ENCODE results near the gene ITGAE.

ITGAE gene

DNA sequence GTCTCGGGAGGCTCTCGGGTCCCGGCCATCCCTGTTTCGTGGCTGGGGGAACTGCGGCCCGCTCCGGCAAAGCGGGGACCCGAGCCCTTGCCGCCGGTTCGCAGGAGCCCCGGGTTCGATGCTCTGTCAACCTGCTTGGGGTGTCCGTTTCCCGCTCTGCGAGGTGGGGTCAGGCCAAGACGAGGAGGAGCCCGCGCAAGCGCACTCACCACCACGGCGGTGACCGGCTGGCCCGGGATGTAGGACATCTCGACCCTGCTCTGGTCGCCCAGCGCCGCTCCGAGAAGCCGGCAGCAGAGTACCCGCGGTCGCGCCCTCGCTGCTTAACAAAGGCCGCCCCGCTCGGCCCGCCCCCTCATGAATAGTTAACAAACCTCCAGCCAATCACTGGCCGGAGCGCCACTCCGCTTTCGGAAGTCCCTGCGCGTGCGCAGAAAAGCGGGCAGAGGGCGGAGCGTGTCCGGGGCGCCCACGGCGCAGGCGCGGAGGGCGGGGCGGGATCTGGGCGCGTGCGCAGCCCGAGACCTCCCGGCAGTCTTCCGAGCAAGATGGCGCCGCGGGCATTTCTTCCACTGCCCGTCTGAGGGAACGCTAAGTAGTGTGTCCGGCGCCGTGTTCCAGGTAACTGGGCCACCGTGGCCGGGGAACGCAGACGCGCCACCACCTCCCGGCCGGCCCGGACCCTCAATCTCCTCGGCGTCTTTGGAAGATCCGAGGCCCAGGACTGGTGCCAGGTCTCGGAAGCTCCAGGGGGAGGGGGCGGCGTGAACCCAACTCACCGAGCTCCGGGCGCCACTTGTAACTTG lies 132.5 kb downstream of the ITGAE start, which contains the start of the genes EMC6 and TAX1BP3:
EMC6 (plus strand) TSS at position 534 of the 806 bp plus-strand sequence. CDS start 335 bp downstream, outside the sequence.
TAX1BP3 (minus strand) TSS at position 300 of the 806 bp plus-strand sequence; CDS start at position 248, 52 bp downstream.
- Histone ChIP-seq H3K36me3 (replicated peaks) (peaks cover 11% of the 10 kb centered on the region), H3K4me3 (peak within 1 kb of the TSS; percentile 100)
- in situ Hi-C loops (cut with MboI; ENCODE audit: low sequenced_read_pairs): no loop called here

DNA sequence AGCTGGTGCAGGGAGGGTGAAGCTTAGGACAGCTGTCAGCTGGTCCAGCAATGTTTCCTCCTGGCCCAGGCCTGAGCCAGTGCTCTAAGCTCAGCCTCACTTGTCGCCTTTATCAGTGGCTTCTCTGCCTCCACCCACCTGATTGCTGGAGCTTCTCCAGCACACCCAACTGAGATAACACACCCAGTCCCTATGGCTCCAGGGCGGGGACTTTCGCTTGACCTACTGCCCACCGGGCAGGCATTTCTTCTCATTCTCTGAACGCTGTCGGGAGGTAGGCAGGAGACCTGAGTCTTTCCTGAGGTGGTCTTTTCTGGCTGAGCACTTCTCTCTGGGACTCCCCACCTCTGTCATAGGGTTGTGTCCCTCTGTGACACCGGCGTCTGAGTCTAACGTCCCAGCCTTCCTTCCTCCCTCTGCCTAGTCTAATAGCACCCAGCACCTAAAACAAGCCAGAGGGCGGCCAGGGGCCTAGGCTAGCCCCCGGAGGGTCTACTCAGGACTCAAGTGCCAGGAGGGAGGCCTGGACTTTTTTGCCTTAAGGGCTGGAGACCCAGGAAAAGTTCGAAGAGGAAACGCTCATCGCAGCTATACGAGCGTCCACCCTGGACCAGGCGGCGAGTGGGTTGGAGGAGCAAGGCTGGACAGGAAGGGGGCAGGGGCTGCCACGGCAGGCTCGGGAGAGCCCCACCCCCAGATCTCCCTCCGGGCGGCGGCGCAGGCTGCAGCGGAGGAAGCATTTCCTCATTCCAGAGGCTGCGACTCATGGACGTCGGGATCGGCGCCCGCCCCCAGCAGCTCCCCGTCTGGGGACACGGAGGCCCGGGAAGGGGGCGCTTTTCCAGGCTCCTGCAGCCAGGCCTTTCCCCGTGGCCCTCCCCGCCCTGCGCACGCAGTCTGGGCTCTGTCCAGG lies 133.4 kb downstream of the ITGAE start:
- Histone ChIP-seq H3K9me3 (no peaks in the 10 kb centered on the region), H3K27me3 (ENCODE audit: low read depth) (no peaks in the 10 kb centered on the region), H3K4me3 (peak overlapping the region; percentile 100), H3K4me1 (peaks cover 7% of the 10 kb centered on the region; the same call in 1 of the 2 replicates), H3K36me3 (replicated peaks) (peaks cover 11% of the 10 kb centered on the region)
- in situ Hi-C loops (cut with MboI; ENCODE audit: low sequenced_read_pairs): no loop called here
- peak; percentile 63 to 83 for DNase-seq (ENCODE audit: low spot score in 2 of 2)

More for the DNA sequence above, 132.5 kb downstream of the ITGAE start, which contains the start of the genes EMC6 and TAX1BP3:
- Histone ChIP-seq H3K4me1 (peaks cover 7% of the 10 kb centered on the region; the same call in 1 of the 2 replicates), H3K9me3 (no peaks in the 10 kb centered on the region), H3K27me3 (ENCODE audit: low read depth) (no peaks in the 10 kb centered on the region)
- DNase-seq (ENCODE audit: low spot score in 2 of 2): peak; percentile 92 to 98

DNA sequence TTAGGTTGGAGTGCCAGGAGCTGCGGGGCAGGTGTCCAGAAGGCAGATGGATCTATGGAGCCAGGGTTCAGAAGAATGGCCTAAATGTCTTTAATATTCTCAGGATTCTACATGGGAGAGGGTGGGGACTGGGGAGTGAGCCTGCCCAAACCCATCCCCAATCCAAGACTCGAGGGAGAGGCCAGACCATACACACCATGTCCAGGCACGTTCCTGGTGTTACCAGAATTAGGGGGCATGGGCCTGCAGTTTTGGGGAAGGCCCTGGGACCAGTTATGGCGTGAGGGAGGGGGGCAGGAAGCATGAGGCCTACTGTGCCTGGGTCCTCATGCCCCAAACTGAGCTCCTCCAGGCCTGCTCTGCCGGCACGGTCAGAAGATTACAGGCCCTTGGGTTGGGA lies 134.5 kb downstream of the ITGAE start:
- Histone ChIP-seq H3K4me3 (no peak overlapping the region), H3K36me3 (replicated peaks) (peaks cover 11% of the 10 kb centered on the region), H3K27me3 (ENCODE audit: low read depth) (no peaks in the 10 kb centered on the region), H3K9me3 (no peaks in the 10 kb centered on the region), H3K4me1 (peaks cover 7% of the 10 kb centered on the region; the same call in 1 of the 2 replicates)
- no peak for DNase-seq (ENCODE audit: low spot score in 2 of 2)
- in situ Hi-C loops (cut with MboI; ENCODE audit: low sequenced_read_pairs): no loop called here

- Histone ChIP-seq H3K9me3 (no peaks in the 10 kb centered on the region), H3K4me1 (peaks cover 7% of the 10 kb centered on the region; the same call in 1 of the 2 replicates), H3K27me3 (ENCODE audit: low read depth) (no peaks in the 10 kb centered on the region), H3K36me3 (replicated peaks) (peaks cover 11% of the 10 kb centered on the region), H3K4me3 (no peak overlapping the region)
- in situ Hi-C loops (cut with MboI; ENCODE audit: low sequenced_read_pairs): no loop called here
- no peak for DNase-seq (ENCODE audit: low spot score in 2 of 2)
Measured at GRCh38 chr17:3665834-3666233, 135.2 kb downstream of the ITGAE start.
